Loucy (cell line): ENCODE data around the gene CFAP73.

Experiments used
- CTCF ChIP-seq: fragments of 200-600 bp; sonication (generic); conservative IDR thresholded peaks from 2 replicates; pipeline ENCODE4 v1.5.1; 2014; ENCODE audit warnings: mild to moderate bottlenecking, antibody characterized with exemption, low read length
- EZH2phosphoT487 ChIP-seq: fragments of 200-600 bp; IDR thresholded peaks from 2 replicates; pipeline ENCODE4 v1.6.1; 2018; ENCODE audit warnings: antibody characterized with exemption, mild to moderate bottlenecking, moderate library complexity, borderline replicate concordance

- no peak for TF ChIP-seq CTCF
- TF ChIP-seq EZH2phosphoT487, result no peak
These were observed 41.2 kb upstream of the CFAP73 start for GRCh38 chr12:113108308-113108707.
